GM21786 (cell line): ENCODE measurements around the gene GTF3C4.
"Not testable (repeated sequence)": the region's sequence is repeated elsewhere in the genome, so short reads cannot be mapped to it uniquely, and the experiment has no call there.

ENCODE experiments used
- ATAC-seq: cut with Tn5 transposase; IDR thresholded peaks from one replicate; pipeline ENCODE4 v1.9.1; 2021; ENCODE audit not compliant: unreplicated experiment

GTF3C4 gene

DNA sequence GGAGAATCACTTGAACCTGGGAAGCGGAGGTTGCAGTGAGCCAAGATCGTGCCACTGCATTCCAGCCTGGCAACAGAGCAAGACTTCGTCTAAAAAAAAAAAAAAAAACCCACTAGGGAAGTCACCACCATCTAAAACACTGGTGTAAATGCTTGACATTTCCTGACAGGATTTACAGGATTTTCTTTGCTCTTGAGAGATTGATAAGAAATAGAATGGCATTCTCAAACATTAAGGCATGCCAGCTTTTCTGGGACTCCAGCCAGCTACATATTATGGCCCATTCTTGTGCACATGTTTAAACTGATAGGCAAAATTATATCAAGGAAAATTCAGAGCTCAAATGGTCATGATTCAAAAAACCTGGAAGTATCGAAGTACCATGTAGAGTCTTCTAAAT is 28.7 kb downstream of the GTF3C4 start:
- ATAC-seq, result no peak

DNA sequence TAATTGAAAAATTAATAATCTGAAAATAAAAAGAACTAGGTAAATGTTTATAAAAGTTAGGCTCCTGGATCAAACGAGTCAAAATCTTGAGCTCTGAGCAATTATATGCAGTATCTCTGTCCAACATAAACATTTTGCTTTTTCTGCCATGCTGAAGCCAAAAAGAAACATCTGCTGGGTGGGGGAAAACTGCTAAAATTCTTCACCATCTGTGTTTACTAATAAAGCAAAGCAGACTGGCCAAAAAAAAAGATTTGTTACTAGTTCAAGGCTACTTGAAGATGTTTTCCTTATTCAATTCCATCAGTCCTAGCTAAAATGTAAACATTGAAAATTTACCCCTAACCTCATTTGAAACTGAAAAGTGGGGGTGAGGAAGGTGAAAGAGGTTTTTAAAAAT is 29.7 kb downstream of the GTF3C4 start:
- ATAC-seq, result no peak

- no peak for ATAC-seq
Measured at GRCh38 chr9:132702254-132702653, 32.0 kb downstream of the GTF3C4 start.

- no peak for ATAC-seq
Measured at GRCh38 chr9:132703336-132703735, 33.1 kb downstream of the GTF3C4 start.

GRCh38 chr9:132708239-132708638 is 38.0 kb downstream of the GTF3C4 start:
- no peak for ATAC-seq

- no peak for ATAC-seq
Measured at GRCh38 chr9:132708769-132709430, 38.6 kb downstream of the GTF3C4 start.

- ATAC-seq, result no peak
Measured at GRCh38 chr9:132710333-132710732, 40.1 kb downstream of the GTF3C4 start.

DNA sequence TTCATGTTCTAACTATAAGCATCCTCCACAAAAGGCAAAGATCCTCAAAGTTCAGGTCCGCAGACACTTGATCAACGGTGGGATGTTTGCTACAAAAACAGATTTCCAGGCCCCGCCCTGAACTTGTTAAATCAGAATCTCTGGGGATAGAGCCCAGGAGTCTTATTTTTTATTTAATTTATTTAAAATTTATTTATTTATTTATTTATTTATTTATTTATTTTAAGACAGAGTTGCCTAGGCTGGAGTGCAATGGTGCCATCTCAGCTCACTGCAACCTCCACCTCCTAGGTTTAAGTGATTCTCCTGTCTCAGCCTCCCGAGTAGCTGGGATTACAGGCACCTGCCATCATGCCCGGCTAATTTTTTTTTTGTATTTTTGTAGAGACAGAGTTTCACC is 40.9 kb downstream of the GTF3C4 start:
- ATAC-seq, result not testable (repeated sequence)

- no peak for ATAC-seq
Measured at GRCh38 chr9:132711846-132712245, 41.6 kb downstream of the GTF3C4 start.

DNA sequence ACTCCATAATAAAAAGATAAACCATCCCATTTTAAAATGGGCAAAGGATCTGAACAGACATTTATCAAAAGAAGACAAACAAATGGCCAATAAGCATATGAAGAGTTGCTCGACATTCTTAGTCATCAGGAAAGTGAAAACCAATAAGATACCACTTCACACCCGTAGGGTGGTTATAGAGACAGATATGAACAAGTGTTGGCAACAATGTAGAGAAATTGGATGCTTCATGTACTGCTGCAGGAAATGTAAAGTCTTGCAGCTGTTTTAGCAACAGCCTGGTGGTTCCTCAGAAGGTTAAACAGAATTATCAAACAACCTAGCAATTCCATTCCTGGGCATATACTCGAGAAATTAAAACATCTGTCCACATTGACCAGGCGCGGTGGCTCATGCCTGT is 42.5 kb downstream of the GTF3C4 start:
- no peak for ATAC-seq

- ATAC-seq, result no peak
Measured at GRCh38 chr9:132716007-132716406, 45.7 kb downstream of the GTF3C4 start.

DNA sequence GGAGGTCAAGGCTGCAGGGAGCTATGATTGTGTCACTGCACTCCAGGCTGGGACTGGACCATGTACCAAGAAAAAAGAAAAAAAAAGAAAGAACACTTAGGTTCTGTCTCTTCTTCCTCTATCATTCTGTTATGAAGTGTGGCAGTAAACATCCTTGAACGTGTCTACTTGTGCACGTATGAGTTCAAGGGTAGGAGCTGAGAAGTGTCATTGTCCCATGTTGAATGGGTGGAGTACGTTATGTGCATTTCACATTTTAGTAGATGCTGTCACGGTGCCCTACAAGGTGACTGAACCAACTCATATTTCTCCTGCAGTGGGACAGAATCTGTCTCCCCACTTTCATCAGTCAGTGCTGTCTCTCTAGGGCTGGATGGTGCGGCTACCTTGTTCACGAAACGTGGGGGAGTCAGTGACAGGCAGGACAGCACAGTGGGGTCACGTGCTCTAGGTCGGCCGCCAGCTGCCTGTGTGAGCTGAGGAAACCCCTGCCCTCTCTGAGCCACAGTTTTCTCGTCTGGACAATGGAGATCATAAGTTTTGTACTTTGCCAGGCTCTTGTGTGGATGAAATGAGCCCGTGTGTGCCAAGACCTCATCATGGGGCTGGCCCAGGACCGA is 47.2 kb downstream of the GTF3C4 start:
- no peak for ATAC-seq

DNA sequence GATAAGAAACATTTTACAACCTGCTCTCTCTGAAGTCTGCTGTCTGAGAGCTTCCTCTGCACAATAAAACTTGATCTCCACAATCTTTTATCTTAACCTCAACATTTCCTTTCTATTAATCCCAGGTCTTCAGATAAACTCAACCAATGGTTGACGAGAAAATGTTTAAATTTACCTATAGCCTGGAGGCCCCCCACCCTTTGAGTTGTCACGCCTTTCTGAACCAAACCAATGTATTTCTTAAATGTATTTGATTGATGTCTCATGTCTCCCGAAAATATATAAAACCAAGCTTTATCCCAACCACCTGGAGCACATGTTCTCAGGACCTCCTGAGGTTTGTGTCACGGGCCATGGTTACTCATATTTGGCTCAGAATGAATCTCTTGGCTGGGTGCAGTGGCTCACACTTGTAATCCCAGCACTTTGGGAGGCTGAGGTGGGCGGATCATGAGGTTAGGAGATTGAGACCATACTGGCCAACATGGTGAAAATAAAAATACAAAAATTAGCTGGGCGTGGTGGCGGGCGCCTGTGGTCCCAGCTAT is 48.2 kb downstream of the GTF3C4 start:
- ATAC-seq, result not testable (repeated sequence)

GRCh38 chr9:132721661-132722060 is 51.4 kb downstream of the GTF3C4 start:
- ATAC-seq, result no peak

- ATAC-seq, result no peak
Measured at GRCh38 chr9:132722564-132723065, 52.4 kb downstream of the GTF3C4 start.

DNA sequence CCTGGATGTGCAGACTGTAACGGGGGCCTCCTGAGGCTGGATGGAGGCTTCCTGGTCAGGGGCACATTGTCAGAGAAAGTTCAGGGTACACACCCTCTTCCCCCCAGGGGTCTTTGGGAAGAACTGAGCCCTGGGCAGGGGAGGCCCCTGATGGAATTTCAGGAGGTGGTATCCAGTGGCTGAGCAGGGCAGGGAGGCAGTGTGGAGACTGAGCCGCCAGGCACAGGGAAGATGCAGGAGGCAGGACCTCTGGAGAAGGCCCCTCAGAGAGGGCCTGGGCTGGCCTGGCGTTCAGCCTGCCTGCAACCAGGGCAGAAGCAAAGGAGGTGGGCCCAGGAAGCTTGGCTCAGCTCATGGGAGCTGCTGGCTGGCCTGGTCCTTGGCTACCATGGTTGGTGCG is 53.5 kb downstream of the GTF3C4 start:
- no peak for ATAC-seq

DNA sequence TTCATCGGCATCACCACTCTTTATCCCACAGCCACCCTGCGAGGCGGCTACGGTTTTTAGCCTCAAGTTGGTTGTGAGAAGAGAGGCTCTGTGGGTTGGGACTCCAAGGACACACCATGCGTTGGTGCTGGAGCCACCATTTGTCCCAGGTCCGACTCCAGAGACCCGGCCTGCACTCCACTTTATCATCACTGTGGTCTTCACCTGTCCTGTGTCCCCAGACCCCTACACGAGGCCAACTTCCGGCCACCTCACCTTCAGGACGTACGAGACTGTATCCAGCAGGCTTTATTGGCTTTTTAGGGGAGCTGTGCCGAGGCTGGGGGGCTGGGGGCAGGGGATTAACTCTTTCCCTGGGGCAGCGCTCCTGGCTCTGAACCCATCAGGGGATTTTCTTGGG is 55.0 kb downstream of the GTF3C4 start:
- ATAC-seq, result no peak

GRCh38 chr9:132726576-132727130 is 56.4 kb downstream of the GTF3C4 start:
- ATAC-seq, result no peak

- no peak for ATAC-seq
Measured at GRCh38 chr9:132728071-132728470, 57.8 kb downstream of the GTF3C4 start.

DNA sequence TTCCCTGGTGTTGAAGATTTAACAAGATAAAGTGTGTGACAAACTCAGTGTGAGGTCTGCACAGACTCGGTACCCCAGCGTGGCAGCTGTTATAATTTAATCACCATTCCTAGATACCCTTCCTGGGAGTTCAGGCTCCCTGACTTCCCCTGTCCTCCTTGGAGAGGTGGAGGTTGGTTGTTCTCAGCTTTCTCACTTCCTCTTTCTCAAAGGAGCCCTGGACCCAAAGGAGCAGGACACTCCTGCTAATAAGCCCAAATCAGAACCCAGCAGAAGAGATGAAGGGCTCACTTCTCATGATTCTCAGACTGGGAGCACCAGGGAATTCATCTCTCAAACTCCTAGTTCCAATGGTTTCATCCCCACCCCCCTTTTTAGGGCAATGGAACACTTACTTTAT is 58.2 kb downstream of the GTF3C4 start:
- no peak for ATAC-seq

GRCh38 chr9:132729235-132729890 is 59.1 kb downstream of the GTF3C4 start:
- no peak for ATAC-seq
